ENCODE results near the gene ARHGAP10.
"Not testable (repeated sequence)": the region's sequence is repeated elsewhere in the genome, so short reads cannot be mapped to it uniquely, and the experiment has no call there.

Gene ARHGAP10

DNA sequence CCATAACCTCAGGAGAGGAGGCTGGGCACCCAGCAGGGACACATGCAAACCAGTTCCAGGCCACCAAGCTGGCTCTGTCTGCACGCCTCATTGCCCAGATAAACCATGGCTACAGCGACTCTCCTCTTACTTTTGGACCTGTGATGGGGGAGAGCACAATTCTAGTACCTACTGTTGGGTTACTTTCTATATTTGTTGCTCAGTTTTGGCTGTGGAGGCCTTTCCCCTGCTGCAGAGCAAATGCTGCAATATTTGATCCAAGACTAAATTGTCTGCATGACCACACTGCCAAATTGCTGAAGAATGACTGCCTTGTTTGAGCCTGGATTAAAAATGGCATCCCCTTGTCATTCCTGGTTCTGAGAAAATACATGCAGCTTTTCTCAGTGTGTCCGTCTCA is 253.5 kb downstream of the ARHGAP10 start:
- no peak for DNase-seq (ENCODE audit: low read depth)

DNA sequence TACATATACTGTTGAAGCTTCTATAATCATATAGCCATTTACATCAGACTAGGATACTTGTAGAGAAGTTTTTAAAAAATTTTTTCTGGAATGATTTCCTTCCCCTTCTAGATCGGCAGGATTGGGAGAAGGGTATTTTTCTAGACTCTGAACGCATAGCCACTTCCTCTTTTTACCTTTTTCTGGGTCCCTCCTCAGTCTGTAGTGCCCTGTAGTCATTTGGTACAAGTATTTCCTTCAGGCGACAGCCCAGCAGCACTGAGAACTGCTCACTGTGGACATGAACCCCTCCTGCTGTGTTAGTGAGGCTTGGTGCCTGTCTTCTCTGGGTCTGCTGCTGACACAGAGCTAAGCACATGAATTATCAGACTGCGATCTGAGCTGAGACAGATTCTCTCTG is 255.4 kb downstream of the ARHGAP10 start:
- no peak for DNase-seq (ENCODE audit: low read depth)

GRCh38 chr4:147991543-147992283 is 259.8 kb downstream of the ARHGAP10 start:
- DNase-seq (ENCODE audit: low read depth): no peak

DNA sequence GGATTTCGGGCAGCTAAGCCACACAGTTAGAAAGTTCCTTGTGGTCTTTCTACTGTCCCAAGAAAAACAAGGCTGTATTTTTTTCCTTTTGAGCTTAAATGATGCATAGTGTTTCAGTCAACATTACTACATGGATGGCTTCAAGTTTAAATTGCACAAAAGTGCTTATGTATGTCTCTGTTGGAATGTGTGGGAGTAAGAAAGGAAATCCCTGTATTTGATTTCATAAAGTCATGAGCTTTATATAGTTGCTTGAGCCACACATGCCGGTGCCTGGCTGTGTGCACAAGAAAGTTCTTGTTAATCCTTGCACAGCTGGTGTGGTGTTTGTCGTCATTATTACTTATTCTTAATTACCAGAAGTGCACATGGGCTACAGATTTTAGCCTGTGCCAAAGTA is 262.2 kb downstream of the ARHGAP10 start:
- no peak for DNase-seq (ENCODE audit: low read depth)

DNA sequence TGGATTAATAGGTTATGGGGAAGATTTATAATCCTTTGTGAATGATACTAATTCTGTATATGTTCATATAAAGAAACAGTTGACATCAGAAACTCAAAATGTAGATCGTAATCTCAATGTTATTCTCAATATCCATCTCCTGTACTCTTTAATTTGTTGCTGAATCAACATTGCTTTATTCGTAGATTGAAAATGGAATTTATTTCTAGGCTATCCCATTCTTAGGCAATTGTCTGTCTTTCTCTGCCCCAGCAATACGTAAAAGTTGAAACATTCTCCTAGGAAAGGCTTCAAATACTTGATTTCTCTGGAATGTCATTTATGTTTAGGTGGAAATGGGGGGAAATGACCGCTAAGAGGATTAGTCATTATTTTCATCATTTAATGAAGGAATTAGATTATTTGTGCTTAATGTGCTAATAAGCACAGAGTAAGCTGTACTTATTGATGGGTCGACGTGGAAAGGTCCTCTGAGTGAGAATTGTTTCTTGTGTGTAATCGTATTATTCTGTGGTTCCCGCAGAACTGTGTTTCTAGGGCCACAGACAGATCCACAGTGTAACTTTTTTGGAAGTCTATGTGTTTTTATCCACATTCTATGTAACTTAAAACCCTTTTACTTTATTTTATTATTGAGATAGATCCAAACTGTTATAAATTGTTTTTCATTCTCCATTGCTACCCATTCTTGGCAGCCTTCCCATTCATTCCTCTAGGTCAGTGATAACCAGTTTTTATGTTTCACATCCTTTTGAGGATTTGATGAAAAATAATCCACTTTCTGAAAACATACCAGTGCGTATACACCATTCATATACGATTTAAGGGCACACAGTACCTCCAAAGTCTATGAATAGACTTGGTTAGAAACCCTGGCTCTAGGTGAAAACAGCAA is 262.9 kb downstream of the ARHGAP10 start:
- no peak for DNase-seq (ENCODE audit: low read depth)

GRCh38 chr4:147996859-147997258 is 265.0 kb downstream of the ARHGAP10 start:
- DNase-seq (ENCODE audit: low read depth): no peak

- DNase-seq (ENCODE audit: low read depth): not testable (repeated sequence)
These were observed 268.1 kb downstream of the ARHGAP10 start for GRCh38 chr4:148000038-148000437.

DNA sequence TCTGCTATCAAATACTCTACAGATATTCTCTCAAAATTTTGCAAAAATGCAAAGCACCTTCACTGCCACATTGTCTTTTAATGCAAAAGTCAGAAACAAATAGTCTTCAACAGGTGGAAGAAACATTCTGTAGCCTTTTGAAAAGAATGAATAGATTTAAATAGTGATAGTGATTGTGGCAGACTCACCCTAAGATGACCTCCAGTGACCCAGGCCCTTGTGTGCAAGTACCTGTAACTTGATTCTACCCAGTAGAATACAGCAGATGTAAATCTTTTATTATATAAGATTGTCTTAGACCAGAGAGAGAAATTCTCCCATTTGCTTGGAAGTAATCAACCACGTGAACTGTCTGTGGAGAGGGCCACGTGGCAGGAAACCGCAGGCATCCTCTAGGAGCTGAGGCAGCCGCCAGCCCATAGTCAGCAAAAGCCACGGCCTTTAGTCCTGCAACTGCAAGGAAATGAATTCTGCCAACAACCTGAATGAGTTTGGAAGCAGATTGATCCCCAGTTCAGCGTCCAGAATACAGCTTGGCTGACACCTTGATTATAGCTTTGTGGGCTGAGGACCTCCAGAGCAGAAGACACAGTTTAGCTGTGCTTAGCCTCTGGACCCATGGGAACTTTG is 272.5 kb downstream of the ARHGAP10 start:
- DNase-seq (ENCODE audit: low read depth): no peak

GRCh38 chr4:148006001-148006400 is 274.1 kb downstream of the ARHGAP10 start:
- no peak for DNase-seq (ENCODE audit: low read depth)

DNA sequence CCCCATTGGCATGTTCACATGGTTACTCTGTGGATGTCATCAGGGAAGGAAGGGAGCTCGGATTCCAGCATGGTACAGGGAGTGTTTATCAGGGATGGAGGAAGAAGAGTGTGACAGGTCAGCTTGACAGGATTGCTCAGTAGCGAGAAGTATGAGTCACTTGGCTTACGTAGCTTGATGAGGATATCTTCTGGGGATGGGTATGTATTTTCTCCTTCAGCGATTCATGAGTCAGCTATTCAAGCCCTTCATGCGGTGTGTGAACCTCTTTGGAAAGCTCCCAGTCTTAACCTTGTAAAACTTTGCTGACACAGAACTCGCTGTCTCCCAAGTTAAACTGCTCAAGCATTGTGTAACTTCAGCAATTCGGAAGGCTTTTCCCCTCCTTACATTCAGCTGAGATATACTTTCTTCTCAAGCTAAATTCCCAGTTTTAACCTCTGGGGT is 275.4 kb downstream of the ARHGAP10 start:
- no peak for DNase-seq (ENCODE audit: low read depth)

- no peak for DNase-seq (ENCODE audit: low read depth)
These were observed 275.9 kb downstream of the ARHGAP10 start for GRCh38 chr4:148007792-148008191.

DNA sequence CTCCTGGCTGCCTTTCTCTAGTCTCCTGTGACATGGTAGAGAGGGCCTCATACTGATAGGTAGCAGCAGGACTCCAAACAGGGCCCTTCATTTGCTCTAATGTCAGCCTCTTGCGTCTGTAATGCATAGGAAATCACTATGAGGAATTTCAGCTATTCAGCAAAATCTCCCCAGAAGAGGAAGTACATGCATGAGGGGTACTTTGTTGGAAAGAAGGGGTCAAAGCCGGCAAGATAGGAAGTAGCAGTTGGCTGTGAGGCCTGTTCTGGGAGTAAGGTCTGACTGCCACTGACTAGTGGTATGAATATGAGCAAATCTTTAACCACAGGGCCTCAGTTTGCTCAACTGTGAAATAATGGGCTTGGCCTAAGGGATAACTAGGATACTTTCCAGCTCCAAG is 283.2 kb downstream of the ARHGAP10 start:
- no peak for DNase-seq (ENCODE audit: low read depth)

DNA sequence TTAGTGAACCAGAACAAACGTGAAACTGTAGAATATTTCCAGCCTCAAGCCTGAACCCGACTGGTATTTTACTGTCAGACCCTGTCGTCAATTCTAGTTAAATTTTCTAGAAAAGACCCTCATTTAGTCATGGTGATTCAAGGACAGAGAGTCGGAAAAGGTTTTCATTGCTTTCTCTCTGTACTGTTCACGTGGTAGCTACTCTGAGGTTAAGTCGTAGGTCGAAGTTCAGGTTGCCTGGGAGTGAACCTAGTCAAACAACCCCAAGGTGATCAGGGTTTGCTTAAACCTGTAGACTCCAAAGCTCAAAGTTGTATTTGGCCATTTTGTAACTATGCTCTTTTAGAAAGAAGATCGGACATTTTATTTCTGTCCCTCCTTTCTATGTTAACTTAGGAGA is 283.6 kb downstream of the ARHGAP10 start:
- DNase-seq (ENCODE audit: low read depth): no peak

DNA sequence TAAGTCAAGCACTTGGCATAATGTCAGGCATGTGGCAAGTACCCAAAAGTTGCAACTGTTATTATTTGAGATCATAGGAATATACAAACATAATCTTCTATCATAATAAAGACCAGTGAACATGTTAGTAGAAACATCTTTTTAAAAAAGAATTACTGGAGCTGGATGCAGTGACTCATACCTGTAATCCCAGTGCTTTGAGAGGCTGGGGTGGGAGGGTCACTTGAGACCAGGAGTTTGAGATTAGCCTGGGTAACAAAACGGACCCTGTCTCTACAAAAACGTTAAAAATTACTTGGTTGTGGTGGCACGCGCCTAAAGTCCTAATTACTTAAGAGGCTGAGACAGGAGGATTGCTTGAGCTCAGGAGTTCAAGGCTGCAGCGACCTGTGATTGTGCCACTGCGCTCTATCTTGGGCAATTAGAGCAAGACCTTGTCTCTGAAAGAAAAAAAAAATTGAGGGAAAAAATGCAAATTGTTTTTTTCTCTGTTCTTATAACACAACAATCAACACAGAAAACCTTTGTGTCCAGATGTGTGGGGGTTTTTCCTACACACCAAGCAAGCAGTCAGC is 284.3 kb downstream of the ARHGAP10 start:
- no peak for DNase-seq (ENCODE audit: low read depth)

GRCh38 chr4:148017801-148018200 is 285.9 kb downstream of the ARHGAP10 start:
- no peak for DNase-seq (ENCODE audit: low read depth)

GRCh38 chr4:148021686-148022085 is 289.8 kb downstream of the ARHGAP10 start:
- DNase-seq (ENCODE audit: low read depth): no peak

DNA sequence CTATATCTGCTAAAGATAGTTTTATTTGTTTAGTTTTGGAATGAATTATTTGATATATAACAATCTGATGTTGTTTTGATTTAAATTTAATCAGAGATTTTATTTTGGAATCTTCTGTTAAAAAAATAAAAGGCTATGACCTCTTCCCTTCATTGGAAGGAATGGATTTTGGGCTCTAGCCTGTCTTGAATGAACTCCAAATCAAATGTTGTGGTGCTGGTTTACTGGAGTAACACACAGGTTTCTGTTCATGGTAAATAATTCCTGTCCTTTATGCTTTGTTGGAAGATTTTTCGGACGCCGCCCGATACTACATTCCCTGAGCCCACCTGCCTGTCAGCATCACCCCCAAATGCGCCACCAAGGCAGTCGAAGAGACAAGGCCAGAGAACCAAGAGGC is 291.1 kb downstream of the ARHGAP10 start:
- DNase-seq (ENCODE audit: low read depth): no peak

GRCh38 chr4:148023512-148024181 is 291.8 kb downstream of the ARHGAP10 start:
- no peak for DNase-seq (ENCODE audit: low read depth)

- no peak for DNase-seq (ENCODE audit: low read depth)
These were observed 294.1 kb downstream of the ARHGAP10 start for GRCh38 chr4:148025981-148026380.

DNA sequence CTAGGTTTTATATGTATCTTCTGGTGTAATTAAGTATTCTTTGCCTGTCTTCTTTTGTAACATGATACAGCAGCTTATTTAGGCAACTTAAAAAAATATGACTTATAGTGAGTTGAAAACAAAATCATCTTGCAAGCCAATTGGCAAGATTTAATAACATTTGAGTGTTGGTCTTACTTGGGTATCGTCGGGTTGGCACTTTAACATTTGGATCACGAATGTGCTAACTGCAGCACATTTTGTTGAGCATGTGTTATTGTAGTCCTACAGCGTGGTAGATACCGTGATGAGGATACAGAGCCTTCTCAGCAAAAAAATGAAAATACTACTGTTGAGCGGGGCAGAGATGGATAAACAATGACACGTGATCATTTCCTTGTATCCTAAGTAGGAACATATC is 295.3 kb downstream of the ARHGAP10 start:
- no peak for DNase-seq (ENCODE audit: low read depth)

DNA sequence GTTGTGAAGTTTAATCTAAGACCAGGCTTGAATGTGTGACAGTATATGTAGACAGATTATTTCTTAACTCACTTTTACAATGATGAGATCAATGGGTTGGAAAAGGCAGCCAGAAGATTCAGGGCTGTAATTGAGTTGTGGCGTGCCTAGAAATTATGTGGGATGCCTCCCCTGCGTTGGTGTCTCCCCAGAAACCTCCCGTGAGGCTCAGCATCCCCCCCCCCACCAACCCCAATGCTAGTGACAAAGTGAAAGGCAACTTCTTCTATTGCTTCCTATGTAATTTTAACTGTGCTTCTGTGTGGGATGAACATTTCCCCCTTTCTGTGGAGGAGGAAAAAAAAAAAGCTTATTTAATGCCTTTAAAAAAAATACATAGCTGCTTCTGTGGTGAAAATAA is 297.9 kb downstream of the ARHGAP10 start:
- no peak for DNase-seq (ENCODE audit: low read depth)

Data from T-helper 22 cell (primary cell).